Prostate gland (tissue), 2 donors: Measurements from ENCODE around the gene PCDHGB5. TPM values are rescaled to one million over a fixed set of nuclear protein-coding genes. Genes with fewer than 3 reads are reported as not detected.

Experiments used
- DNase-seq: peaks from one replicate; pipeline ENCODE4 v3.0.0-alpha.2; 2019; ENCODE audit warnings: low spot score
- H3K27ac ChIP-seq, 2 donors: fragments of 200-600 bp; sonication (generic); 2 replicates each; pipeline ENCODE4 v1.5.1; 2017 to 2019
- H3K27me3 ChIP-seq: fragments of 200-600 bp; sonication (generic); replicated peaks from 2 replicates; pipeline ENCODE4 v1.5.1; 2019; ENCODE audit not compliant: insufficient read depth
- H3K36me3 ChIP-seq, 2 donors: fragments of 200-600 bp; sonication (generic); 1 replicate in 1 of 2; 2 replicates in 1 of 2; pipeline versions ENCODE4 v1.5.1 to v1.8.1; 2017 to 2019
- H3K4me1 ChIP-seq: fragments of 200-600 bp; sonication (generic); replicated peaks from 2 replicates; pipeline ENCODE4 v1.5.1; 2019
- H3K4me3 ChIP-seq, 2 donors: fragments of 200-600 bp; sonication (generic); 2 replicates each; pipeline ENCODE4 v1.5.1; 2017 to 2019
- H3K9me3 ChIP-seq: fragments of 200-600 bp; sonication (generic); 2 replicates; pipeline ENCODE4 v1.5.1; 2017
- CTCF ChIP-seq, 4 experiments: fragments of 200-600 bp in 2 of 4; fragments of 450-650 bp in 2 of 4; sonication (generic) in 2 of 4; IDR thresholded peaks; 1 replicate in 3 of 4; 2 replicates in 1 of 4; pipeline ENCODE4 v1.5.1; 2016 to 2019; ENCODE audit warnings: antibody characterized with exemption in 4 of 4, mild to moderate bottlenecking in 2 of 4, moderate library complexity in 2 of 4
- POLR2A ChIP-seq: fragments of 450-650 bp; IDR thresholded peaks from one replicate; pipeline ENCODE4 v1.6.1; 2016; ENCODE audit warnings: antibody characterized with exemption, mild to moderate bottlenecking
- POLR2AphosphoS5 ChIP-seq: sonication (generic); formaldehyde crosslinking; IDR thresholded peaks from one replicate; pipeline ENCODE4 v1.6.1; 2017; ENCODE audit warnings: antibody characterized with exemption
- WGBS: methylation state at CpG from one replicate; pipeline ENCODE4 v1.1.5; 2018; 5-methylcytosine and 5-hydroxymethylcytosine counted together
- intact Hi-C: fragments of 100-400 bp; cut with DNase I; formaldehyde crosslinking; loops from one replicate; pipeline ENCODE4 v1.14.2; 2022
- total RNA-seq, 2 donors: library from RNA; depleted of rRNA; stranded (reverse); fragments of >200 nt; gene quantifications; one replicate each; pipeline ENCODE4 v1.1.0, GENCODE V29; 2016

The PCDHGB5 gene
- total RNA-seq, 2 donors from 2014 or later = 7.9 to 24.5 TPM

- H3K9me3 ChIP-seq = no peaks in the 10 kb centered on the region
- H3K27me3 ChIP-seq = peaks cover 5% of the 10 kb centered on the region
- H3K27ac ChIP-seq = no peak overlapping the region
- intact Hi-C loops = no loop called here
- H3K4me1 ChIP-seq = no peaks in the 10 kb centered on the region
- H3K36me3 ChIP-seq = no peaks in the 10 kb centered on the region
- no peak for DNase-seq
- 42% methylated on average over 24 of the region's 24 CpGs for WGBS
- H3K4me3 ChIP-seq = no peak overlapping the region
- TF ChIP-seq CTCF (IDR thresholded peaks at IDR 0.05) = no peak
- TF ChIP-seq POLR2AphosphoS5 = no peak
- no peak for TF ChIP-seq POLR2A
Measured at GRCh38 chr5:141355641-141356040, 42.1 kb upstream of the PCDHGB5 start.

GRCh38 chr5:141356133-141356532 lies 41.6 kb upstream of the PCDHGB5 start:
- intact Hi-C loops = no loop called here
- TF ChIP-seq POLR2A = no peak
- TF ChIP-seq POLR2AphosphoS5 = no peak
- no peak for TF ChIP-seq CTCF (IDR thresholded peaks at IDR 0.05)
- Histone ChIP-seq H3K27me3 (peaks cover 7% of the 10 kb centered on the region), H3K9me3 (no peaks in the 10 kb centered on the region), H3K4me3 (no peak overlapping the region), H3K27ac (no peak overlapping the region), H3K36me3 (no peaks in the 10 kb centered on the region), H3K4me1 (no peaks in the 10 kb centered on the region)
- 73% methylated on average over 5 of the region's 5 CpGs for WGBS
- DNase-seq = no peak

- no peaks in the 10 kb centered on the region for H3K36me3 ChIP-seq
- H3K4me3 ChIP-seq = no peak overlapping the region
- H3K9me3 ChIP-seq = no peaks in the 10 kb centered on the region
- WGBS = 52% methylated on average over 5 of the region's 19 CpGs
- no peak overlapping the region for H3K27ac ChIP-seq
- intact Hi-C loops = no loop called here
- peaks cover 11% of the 10 kb centered on the region for H3K27me3 ChIP-seq
- H3K4me1 ChIP-seq = no peaks in the 10 kb centered on the region
- DNase-seq = no peak
- TF ChIP-seq POLR2AphosphoS5 = no peak
- TF ChIP-seq CTCF (IDR thresholded peaks at IDR 0.05) = no peak
- no peak for TF ChIP-seq POLR2A
Measured at GRCh38 chr5:141356950-141357349, 40.8 kb upstream of the PCDHGB5 start.

DNA sequence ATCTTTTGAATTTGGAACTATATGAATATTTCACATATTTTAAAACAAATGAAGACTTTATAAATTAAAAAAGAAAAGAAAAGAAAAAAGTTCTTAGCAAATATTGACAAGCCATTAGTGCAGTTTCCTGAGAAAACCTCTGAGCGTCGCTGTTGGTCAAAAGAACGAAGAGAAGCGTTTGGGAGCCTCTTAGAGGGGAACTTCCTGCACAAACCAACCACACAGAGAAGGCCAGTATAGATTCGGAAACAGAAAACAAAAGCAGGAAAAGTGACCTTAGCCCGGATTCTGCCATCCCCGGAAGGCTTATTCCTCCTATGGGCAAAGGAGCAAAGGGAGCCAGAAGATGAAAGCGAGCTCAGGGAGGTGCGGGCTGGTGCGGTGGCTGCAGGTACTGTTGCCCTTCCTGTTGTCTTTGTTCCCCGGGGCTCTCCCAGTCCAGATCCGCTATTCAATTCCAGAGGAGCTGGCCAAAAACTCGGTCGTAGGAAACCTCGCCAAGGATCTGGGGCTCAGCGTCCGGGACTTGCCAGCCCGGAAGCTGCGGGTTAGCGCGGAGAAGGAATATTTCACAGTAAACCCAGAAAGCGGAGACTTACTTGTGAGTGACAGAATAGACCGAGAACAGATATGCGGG lies 37.8 kb upstream of the PCDHGB5 start, which contains the start of gene PCDHGB2:
Gene PCDHGB2, plus strand, starts transcription at position 205 of the 637 bp plus-strand sequence. Its CDS starts 142 bp downstream, at position 347.
- Histone ChIP-seq H3K4me3 (peak within 1 kb of the TSS; percentile 2 to 19), H3K4me1 (no peaks in the 10 kb centered on the region), H3K9me3 (no peaks in the 10 kb centered on the region), H3K36me3 (no peaks in the 10 kb centered on the region), H3K27ac (no peak within 1 kb of the TSS), H3K27me3 (peaks cover 19% of the 10 kb centered on the region)
- WGBS = 18% methylated on average over 24 of the region's 24 CpGs
- no peak for DNase-seq
- TF ChIP-seq POLR2AphosphoS5 (no peak), CTCF (IDR thresholded peaks at IDR 0.05) (peak in 1 of 4 experiments; percentile 34)
- intact Hi-C loops = no loop called here

- no peak for TF ChIP-seq POLR2AphosphoS5
- no peak for TF ChIP-seq POLR2A
- no peak for TF ChIP-seq CTCF (IDR thresholded peaks at IDR 0.05)
- Histone ChIP-seq H3K9me3 (no peaks in the 10 kb centered on the region), H3K27me3 (peaks cover 19% of the 10 kb centered on the region), H3K27ac (no peak overlapping the region), H3K4me3 (no peak overlapping the region), H3K36me3 (no peaks in the 10 kb centered on the region), H3K4me1 (no peaks in the 10 kb centered on the region)
- intact Hi-C loops = no loop called here
- no peak for DNase-seq
- WGBS = 35% methylated on average over 15 of the region's 15 CpGs
Measured at GRCh38 chr5:141360685-141361084, 37.1 kb upstream of the PCDHGB5 start.
